GM21390 (cell line): Measurements from ENCODE around the gene NCF2.

Experiments
- ATAC-seq: cut with Tn5 transposase; IDR thresholded peaks from one replicate; pipeline ENCODE4 v1.9.1; 2021; ENCODE audit not compliant: unreplicated experiment

The NCF2 gene

GRCh38 chr1:183612407-183612806 lies 22.1 kb upstream of the NCF2 start:
- no peak for ATAC-seq

GRCh38 chr1:183611021-183611420 lies 20.8 kb upstream of the NCF2 start:
- no peak for ATAC-seq

GRCh38 chr1:183609759-183610452 lies 19.6 kb upstream of the NCF2 start:
- no peak for ATAC-seq

GRCh38 chr1:183609313-183609712 lies 19.1 kb upstream of the NCF2 start:
- peak; percentile 47 for ATAC-seq

GRCh38 chr1:183607322-183607980 lies 17.2 kb upstream of the NCF2 start:
- peak; percentile 28 for ATAC-seq

GRCh38 chr1:183605904-183606303 lies 15.6 kb upstream of the NCF2 start:
- no peak for ATAC-seq

- peak; percentile 29 for ATAC-seq
These were observed 14.6 kb upstream of the NCF2 start for GRCh38 chr1:183604815-183605214.

- peak; percentile 38 for ATAC-seq
These were observed 14.0 kb upstream of the NCF2 start for GRCh38 chr1:183604038-183604808.

GRCh38 chr1:183602510-183602909 lies 12.3 kb upstream of the NCF2 start:
- no peak for ATAC-seq

- ATAC-seq = no peak
These were observed 10.4 kb upstream of the NCF2 start for GRCh38 chr1:183600634-183601033.

- ATAC-seq = no peak
These were observed 9.9 kb upstream of the NCF2 start for GRCh38 chr1:183600136-183600535.

GRCh38 chr1:183598386-183598785 lies 8.1 kb upstream of the NCF2 start:
- peak; percentile 86 for ATAC-seq

GRCh38 chr1:183597656-183598347 lies 7.5 kb upstream of the NCF2 start:
- no peak for ATAC-seq

GRCh38 chr1:183596500-183596899 lies 6.2 kb upstream of the NCF2 start:
- ATAC-seq = no peak

GRCh38 chr1:183595537-183595936 lies 5.3 kb upstream of the NCF2 start:
- no peak for ATAC-seq

- peak; percentile 48 for ATAC-seq
These were observed 3.1 kb upstream of the NCF2 start for GRCh38 chr1:183593356-183593755.

GRCh38 chr1:183592733-183593132 lies 2.5 kb upstream of the NCF2 start:
- ATAC-seq = no peak

- ATAC-seq = peak; percentile 10
These were observed 400 bp downstream of the NCF2 start for GRCh38 chr1:183589874-183590243.

- no peak for ATAC-seq
These were observed 875 bp downstream of the NCF2 start for GRCh38 chr1:183589384-183589783.

GRCh38 chr1:183588827-183589226 lies 1.4 kb downstream of the NCF2 start:
- no peak for ATAC-seq

GRCh38 chr1:183586926-183587325 lies 3.3 kb downstream of the NCF2 start:
- no peak for ATAC-seq
